Measurements from ENCODE around the gene ELAC2.

ELAC2 gene

DNA sequence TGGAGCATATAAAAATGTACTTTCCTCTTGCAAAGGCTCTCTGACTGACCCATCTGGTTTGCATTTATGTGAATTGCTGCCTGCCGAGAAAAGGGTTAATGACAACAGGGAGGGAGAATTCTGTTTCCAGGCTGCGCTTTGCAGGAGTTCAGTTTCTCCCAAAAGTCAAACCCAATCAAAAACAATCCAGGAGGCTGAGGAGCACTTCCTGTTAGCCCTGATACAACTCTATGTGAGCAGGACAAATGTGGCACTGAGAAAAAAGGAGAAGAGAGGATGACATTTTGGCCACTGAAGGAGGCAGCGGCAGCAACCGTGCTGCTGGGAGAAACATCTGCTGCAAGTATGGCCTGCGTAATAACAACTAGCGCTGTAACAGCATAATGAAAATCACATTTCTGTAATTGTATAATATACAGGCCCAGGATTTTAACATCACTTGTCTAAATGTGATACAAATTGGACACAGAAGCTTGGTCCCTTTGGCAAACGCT is 26.8 kb upstream of the ELAC2 start:
- TF ChIP-seq, protein P1, sequence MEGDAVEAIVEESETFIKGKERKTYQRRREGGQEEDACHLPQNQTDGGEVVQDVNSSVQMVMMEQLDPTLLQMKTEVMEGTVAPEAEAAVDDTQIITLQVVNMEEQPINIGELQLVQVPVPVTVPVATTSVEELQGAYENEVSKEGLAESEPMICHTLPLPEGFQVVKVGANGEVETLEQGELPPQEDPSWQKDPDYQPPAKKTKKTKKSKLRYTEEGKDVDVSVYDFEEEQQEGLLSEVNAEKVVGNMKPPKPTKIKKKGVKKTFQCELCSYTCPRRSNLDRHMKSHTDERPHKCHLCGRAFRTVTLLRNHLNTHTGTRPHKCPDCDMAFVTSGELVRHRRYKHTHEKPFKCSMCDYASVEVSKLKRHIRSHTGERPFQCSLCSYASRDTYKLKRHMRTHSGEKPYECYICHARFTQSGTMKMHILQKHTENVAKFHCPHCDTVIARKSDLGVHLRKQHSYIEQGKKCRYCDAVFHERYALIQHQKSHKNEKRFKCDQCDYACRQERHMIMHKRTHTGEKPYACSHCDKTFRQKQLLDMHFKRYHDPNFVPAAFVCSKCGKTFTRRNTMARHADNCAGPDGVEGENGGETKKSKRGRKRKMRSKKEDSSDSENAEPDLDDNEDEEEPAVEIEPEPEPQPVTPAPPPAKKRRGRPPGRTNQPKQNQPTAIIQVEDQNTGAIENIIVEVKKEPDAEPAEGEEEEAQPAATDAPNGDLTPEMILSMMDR (conservative IDR thresholded peaks at IDR 0.05; ENCODE audit: low read depth, low read length), result no peak
- DNase-seq (ENCODE audit: low read depth), result no peak
- no peak overlapping the region for H3K4me3 ChIP-seq (ENCODE audit: low read depth, low read length)

- H3K4me3 ChIP-seq (ENCODE audit: low read depth, low read length), result no peak overlapping the region
- DNase-seq (ENCODE audit: low read depth), result no peak
- TF ChIP-seq, protein P1 (conservative IDR thresholded peaks at IDR 0.05; ENCODE audit: low read depth, low read length), result no peak
These were observed 21.3 kb upstream of the ELAC2 start for GRCh38 chr17:13038931-13039665.

GRCh38 chr17:13036751-13037150 is 18.9 kb upstream of the ELAC2 start:
- no peak overlapping the region for H3K4me3 ChIP-seq (ENCODE audit: low read depth, low read length)
- TF ChIP-seq, protein P1 (conservative IDR thresholded peaks at IDR 0.05; ENCODE audit: low read depth, low read length), result no peak
- DNase-seq (ENCODE audit: low read depth), result peak; percentile 6

GRCh38 chr17:13035420-13035819 is 17.6 kb upstream of the ELAC2 start:
- DNase-seq (ENCODE audit: low read depth), result no peak
- TF ChIP-seq, protein P1 (conservative IDR thresholded peaks at IDR 0.05; ENCODE audit: low read depth, low read length), result no peak

DNA sequence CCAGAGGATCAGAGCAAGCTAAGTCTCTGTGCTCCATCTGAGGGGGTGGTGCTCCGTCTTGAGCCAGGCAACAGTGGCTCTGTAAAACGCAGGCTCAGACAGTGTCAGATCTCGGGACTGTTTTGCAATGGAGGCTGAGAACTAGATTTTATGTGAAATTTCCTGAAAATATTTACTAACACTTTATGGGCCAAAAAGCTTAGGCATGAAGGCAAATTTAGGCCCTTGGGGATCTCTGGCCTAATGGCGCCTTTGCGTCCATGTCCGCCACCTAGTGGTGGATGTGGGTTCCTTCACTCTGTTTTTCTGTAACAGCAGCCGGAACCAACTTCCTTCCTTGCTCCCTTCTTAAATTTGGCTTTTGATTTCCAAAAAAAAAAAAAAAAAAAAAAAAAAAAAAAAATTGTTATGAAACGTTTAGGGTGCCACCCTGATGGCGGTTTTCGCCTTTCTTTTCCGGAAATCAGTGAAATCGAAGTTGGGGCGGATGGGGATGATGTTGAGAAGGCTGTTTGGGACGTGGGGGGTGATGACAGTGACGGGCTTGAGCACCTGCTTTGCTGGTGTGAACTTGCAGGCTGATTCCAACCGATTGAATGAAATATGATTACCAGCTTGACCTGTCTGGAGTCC is 14.0 kb upstream of the ELAC2 start:
- peak; percentile 67 for DNase-seq (ENCODE audit: low read depth)
- TF ChIP-seq, protein P1 (conservative IDR thresholded peaks at IDR 0.05; ENCODE audit: low read depth, low read length), result peak; percentile 90
- no peak overlapping the region for H3K4me3 ChIP-seq (ENCODE audit: low read depth, low read length)

More at GRCh38 chr17:13035420-13035819, 17.6 kb upstream of the ELAC2 start:
- H3K4me3 ChIP-seq (ENCODE audit: low read depth, low read length), result no peak overlapping the region

- peak; percentile 69 for DNase-seq (ENCODE audit: low read depth)
These were observed 12.9 kb upstream of the ELAC2 start for GRCh38 chr17:13030459-13031300.

More at GRCh38 chr17:13030459-13031300, 12.9 kb upstream of the ELAC2 start:
- TF ChIP-seq, protein P1 (conservative IDR thresholded peaks at IDR 0.05; ENCODE audit: low read depth, low read length), result peak; percentile 73
- H3K4me3 ChIP-seq (ENCODE audit: low read depth, low read length), result no peak overlapping the region

All from choroid plexus epithelial cell (primary cell).